Sigmoid colon (tissue), 4 donors: ENCODE data around the gene SLC6A8.

Source experiments
- CTCF ChIP-seq, 4 experiments: fragments of 450-650 bp in 3 of 4; fragments of 200-600 bp in 1 of 4; IDR thresholded peaks; one replicate each; pipeline ENCODE4 v1.5.1; 2016 to 2019; ENCODE audit warnings: antibody characterized with exemption in 4 of 4, mild to moderate bottlenecking in 3 of 4, moderate library complexity in 2 of 4
- EP300 ChIP-seq, 4 donors: sonication (generic); formaldehyde crosslinking; IDR thresholded peaks; one replicate each; pipeline ENCODE4 v1.6.1; 2017; ENCODE audit warnings: antibody characterized with exemption in 4 of 4

GRCh38 chrX:153638436-153639176 lies 49.1 kb upstream of the SLC6A8 start:
- TF ChIP-seq CTCF (IDR thresholded peaks at IDR 0.05): no peak
- no peak for TF ChIP-seq EP300 (IDR thresholded peaks at IDR 0.05)
